HL-60 (cell line): Measurements from ENCODE around the gene TMPRSS3.

Source experiments
- CTCF ChIP-seq: IDR thresholded peaks from one replicate; pipeline ENCODE4 v1.5.1; 2011; ENCODE audit warnings: low read length, control low read depth, inconsistent platforms; ENCODE audit not compliant: insufficient read depth
- GABPA ChIP-seq: IDR thresholded peaks from 2 replicates; pipeline ENCODE4 v1.6.1; 2012; ENCODE audit warnings: low read depth
- POLR2AphosphoS5 ChIP-seq: IDR thresholded peaks from 2 replicates; pipeline ENCODE4 v1.6.1; 2012; ENCODE audit warnings: low read depth
- REST ChIP-seq: IDR thresholded peaks from 2 replicates; pipeline ENCODE4 v1.6.1; 2012; ENCODE audit warnings: low read depth; ENCODE audit not compliant: insufficient replicate concordance

GRCh38 chr21:42435401-42435800, 39.5 kb upstream of the TMPRSS3 start:
- no peak for TF ChIP-seq CTCF
- TF ChIP-seq POLR2AphosphoS5, result no peak
- TF ChIP-seq REST, result no peak
- no peak for TF ChIP-seq GABPA
